ENCODE data around the gene WNT4.

The WNT4 gene

DNA sequence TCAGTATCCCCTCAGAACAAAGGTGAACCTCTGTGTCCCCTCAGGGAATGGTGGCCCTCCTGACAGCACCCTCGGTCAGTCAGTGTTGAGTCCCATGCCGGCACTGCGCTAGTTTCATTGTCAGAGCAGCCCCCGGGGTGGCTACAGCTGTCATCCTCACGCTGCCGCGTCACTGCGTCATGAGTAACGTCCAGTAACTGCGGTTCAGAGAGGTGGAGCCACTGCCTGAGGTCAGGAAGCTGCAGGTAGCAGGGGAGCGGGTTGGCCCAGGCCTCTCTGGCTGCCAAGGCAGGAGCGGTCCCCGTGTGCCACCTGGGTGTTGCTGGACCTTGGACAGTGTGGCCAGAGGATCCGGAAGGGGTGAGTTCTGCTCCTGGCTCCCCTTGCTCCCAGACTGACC is 20.2 kb upstream of the WNT4 start:
- no peak for DNase-seq

DNA sequence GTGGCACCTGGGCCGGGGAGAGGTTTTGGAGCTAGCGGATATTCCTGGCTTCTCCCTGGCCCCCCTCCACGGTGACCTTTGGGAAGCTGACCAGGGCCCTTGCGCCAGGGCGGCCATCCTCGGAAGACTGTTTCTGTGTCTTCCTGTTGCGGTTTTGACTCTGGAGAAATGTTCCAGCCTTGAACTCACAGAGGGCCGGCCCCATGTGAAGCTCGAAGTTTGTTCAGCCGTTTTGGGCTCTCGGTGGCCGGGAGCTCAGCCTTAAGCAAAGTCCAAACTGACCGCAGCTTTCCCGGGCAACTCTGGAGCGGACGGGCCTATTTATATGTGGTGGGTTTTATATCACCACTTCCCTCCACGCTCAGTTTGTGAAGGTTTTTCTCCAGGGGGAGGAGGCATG is 17.0 kb upstream of the WNT4 start:
- DNase-seq, result no peak

DNA sequence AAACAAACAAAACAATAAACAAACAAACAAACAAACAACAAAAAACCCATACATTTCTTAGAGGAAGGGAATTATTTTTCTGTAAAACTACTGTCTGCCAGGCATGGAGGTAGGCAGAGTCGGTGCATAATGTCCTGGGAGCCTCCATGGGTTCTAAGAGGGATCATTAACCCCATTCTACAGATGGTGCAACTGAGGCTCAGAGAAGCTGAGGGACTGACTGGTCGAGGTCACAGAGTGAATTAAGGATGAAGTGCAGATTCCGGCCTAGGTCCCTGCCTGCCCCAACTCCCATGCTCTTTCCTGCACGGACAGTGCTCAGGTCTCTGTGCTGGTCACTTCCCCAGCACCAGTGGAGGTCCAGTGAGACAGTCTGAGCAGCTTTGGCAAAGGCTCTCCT is 15.8 kb upstream of the WNT4 start:
- no peak for DNase-seq

DNA sequence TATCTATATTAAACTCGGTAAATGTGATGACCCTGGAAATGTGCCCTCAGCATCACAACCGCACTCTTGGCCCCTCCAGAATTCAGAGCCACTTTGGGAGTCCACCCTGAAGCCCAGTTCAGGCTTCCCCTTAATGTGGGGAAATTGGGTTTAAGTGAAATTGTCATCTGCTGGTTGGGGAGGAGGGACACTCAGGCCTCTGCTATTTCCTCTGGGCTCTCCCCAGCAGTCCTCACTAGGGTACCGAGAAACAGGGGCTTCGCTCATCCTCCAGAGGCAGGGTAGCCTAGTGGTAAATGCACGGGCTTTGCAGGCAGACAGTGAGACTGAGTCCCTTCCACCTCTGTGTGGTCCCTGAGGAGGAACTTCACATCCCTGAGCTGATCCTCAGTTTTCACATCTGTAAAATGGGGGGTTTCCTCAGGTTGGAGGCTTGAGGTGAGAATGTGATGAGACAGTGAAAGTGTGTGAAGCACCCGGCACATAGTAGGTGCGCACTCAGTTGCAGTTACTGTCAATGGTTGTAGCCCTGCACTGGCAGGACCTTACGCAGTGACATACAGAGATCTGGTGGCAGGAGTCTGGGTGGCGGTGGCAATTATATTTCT is 14.6 kb upstream of the WNT4 start:
- no peak for DNase-seq

DNA sequence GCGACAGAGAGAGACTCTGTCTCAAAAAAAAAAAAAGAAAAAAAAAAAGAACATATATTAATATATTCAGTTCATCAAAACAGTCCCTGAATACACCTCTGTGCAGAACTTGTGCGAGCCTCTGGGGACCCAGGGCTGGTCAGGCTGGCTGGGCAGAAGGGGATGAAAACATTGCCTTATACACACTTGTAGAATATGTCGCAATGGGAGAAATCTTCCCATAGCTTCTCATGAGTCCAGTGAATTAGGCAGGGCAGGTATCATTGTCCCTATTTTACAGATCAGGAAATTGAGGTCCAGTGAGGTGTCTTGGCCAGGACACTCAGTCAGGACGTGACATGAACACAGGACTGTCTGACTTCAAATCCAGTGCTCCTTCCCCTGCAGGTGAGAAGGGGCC is 12.6 kb upstream of the WNT4 start:
- no peak for DNase-seq

DNA sequence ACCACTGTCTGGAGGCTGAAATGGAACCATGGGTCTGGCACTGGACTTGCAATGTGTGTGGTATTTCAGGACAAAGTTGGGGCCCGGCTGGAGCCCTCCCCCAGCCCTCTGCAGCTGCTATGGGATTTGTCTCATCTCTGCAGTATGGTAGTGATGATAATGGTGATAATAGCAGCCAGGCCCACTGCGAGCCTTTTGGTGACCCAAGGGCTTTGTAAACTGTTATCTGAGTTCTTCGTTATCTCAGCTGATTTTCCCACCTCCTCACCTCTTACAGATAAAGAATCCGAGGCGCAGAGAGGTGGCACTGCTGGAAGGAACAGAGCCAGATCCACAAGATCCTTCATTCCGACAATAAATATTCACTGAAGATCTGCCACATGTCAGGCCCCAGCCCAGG is 11.7 kb upstream of the WNT4 start:
- no peak for DNase-seq

DNA sequence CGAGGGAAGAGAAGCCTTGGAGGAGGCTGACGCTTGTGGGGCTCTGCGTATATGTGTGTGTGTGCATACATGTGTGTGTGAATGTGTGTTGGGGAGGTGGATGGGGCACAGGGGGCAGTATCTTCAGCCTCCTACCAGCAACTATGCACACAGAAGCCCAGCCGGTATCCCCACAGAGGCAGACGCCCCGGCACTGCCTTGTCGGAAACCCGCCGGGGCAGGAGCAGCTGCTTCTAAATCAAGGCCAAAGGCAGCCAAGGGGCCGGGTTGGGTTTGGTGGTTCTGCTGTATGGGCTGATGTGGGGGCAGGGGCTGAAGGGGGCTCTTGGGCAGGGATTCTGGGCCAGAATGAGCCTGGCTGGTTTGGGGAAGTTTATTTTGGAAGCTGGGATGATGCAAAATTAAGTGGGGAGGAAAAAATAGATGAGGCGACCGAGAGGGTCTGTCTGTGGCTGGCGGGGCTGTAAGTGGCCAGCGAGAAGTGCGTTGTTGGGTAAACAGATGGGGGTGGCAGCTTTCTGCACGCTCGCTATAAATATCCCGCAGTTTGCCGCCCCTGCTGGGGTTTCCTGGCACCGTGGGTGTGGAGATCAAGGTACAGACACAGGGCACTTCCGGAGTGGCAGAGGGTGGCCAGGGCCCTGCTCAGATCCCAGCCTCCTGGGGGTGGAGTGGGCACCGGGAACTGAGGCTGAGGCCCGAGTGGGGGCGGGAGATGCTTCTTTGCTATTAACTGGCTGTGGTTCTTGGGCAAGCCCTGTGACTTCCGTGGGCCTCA is 11.0 kb upstream of the WNT4 start:
- DNase-seq, result peak; percentile 35

DNA sequence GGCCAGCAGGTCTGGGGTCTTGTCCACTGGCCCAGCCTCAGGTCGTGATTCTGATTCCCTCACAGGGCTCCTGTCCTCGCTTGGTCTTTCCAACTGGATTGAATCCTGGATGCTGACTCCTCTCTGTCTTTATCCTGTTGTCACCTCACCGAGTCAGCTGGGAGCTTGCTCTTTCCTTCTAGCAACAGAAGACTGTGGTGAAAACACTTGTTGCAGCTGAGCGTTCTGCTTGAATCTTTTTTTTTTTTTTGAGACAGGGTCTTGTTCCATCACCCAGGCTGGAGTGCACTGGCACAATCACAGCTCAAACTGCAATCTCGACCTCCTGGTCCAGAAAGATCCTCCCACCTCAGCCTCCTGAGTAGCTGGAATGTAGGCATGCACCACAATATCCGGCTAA is 8.0 kb upstream of the WNT4 start:
- DNase-seq, result no peak

DNA sequence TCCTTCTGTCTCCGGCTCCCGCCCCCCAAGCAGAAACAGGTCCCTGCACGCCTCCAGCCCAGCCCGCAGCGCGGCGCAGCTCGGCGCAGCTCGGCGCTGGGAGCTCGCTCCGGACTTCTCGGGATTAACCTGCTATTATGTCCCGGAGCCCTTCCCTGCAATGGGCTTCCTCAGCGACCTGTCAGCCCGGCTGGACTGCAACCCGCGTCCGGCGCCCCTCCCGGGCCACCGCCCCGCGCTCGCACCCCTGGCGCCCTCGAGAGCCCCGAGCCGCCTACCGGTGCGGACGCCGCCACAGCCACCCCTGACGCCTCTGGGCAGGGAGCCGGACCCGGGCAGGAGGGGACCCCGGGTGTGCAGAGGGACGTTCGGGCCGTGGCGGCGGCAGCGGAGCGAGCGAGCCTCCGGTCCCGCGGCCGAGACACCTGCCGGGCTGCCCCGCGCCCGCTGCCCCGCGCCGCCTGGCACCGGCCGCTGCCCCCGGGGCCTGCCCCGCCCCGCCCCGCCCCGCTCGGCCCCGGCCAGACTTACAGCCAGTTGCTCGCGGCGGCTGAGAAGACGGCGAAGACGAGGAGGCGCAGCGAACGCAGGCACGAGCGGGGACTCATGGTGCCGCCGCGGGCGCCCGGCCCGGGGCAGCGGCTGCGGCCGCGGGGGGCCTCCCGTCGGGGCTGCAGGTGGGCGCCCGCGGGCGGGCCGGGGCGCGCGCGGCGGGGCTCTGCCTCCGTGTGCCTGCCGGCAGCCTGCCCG is 407 bp downstream of the WNT4 start:
- DNase-seq, result no peak

DNA sequence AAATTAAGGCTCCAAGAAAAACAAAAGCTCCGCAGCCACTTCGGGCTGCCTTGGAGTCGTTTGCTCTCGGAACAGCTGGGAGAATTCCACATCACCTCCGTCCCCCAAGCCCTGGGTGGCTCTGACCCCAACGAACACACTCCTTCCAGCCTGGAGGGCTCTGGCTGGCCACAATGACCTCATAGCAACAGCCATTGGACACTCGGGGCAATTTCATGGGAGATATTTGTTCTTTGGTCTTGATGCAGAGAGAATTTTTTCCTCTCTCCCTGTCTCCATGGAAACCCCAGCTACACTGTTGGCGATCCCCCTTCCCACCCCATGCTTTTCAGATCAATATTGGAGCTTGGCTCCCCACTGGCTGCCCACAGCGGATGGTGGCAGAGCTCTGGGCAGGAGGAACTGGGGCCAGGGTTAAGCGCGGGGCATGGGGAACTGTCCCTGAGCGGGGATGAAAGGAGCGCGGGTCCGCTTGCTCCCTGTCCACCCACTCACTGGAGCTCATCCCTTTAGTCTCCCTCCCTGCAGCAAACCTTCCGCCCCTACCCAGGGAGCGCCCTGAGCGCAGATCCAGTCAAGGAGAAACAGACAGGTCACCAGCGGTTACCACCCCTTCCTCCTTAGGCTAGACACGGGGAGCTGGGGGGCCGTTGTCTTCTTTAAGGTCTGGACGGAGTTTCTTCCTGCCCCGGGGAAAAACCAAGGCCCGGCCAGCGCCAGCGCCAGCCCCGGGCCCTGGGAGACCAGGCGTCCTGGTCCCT is 1.2 kb downstream of the WNT4 start:
- no peak for DNase-seq

DNA sequence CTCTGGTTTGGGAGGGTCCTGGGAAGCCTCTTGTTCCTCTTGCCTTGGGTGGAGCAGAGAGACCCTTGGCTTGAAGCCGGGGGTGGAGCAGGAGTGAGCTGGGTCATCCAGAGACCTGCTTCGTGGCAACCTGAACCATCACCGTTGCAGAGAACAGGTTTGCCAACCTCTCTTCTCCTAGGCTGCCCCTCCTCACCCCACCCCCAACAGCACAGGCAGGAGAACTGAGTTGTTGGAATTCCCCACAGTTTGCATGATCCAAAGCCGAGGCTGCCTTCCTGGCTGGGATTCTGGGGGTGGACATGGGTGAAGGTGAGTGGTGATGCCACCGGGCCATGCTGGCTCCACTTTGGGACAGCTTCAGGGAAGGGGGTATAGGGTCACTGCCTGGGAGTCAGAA is 2.2 kb downstream of the WNT4 start:
- DNase-seq, result no peak

DNA sequence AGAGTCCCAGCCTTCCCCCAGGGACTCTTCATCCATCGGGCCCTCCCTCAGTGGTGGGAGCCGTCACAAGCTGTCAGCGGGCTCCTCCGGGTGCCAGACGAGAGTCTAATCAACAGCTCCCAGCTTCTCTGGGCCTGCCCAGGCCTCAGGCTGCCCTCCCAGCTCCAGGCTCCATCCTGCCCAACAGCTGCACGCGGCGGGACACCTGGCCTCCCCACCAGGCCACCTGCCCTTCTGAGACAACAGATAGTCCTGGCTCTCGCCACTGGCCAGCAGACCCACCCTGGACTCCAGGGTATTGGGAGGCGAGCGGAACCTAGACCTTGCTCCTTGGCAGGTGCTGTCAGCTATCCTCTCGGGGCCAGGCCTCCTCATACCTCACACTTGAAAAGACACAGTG is 3.1 kb downstream of the WNT4 start:
- no peak for DNase-seq

DNA sequence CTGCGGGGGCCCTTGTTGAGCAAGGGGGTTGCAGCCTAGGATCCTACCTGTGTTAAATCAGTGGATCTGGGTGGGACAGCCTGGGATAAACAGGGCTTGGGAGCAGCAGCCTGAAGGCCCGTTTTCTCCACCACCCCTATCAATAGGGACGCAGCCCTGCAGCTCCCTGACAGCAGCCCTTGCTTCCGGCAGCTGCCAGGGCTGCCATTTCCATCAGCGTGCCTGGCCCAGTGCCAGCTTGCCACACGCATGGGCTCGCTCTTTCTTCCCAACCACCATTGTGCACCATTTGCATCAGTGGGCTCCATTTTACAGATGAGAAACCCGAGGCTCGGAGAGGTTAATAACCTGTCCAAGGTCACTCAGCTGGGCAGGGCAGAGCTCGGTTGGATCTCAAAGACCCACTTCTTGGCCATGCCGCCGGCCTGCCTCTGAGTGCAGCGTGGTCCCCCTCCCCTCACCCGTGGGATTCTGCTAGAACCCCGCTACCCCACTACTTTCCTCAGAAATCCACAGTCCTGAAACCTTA is 3.8 kb downstream of the WNT4 start:
- DNase-seq, result no peak

DNA sequence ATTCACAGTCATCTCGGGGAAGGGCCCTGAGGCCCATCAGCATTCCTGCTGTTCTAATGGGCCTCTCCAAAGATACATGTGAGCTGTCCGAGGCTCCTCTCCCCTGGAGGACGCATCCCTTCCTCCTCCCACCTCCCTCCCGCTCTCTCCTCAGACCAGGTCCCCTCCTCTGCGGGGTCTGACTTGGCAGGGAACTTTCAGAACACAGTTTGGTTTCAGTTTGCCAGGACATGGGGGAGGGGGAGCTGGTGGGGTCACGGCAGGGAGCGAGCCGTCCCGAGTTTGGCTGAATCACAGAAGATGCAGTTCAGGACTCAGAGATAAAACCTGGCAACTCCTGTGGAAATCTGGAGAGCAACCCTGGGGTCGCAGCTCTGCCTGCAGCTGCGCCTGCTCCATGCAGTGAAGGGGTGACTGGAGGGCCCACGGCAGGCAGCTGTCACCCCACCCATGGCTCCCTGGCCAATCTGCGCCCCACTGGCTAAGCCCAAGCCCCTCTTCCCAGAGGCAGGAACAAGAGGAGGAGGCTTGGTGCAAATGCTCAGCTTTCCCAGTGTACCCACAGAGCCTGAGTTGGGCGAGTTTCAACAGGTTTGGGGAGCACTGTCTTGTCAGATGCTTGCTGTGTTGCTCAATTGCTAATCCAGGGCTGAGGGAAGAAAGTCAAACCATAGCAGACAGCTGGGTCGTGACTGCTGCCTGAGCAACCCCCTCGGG is 5.7 kb downstream of the WNT4 start:
- DNase-seq, result no peak

DNA sequence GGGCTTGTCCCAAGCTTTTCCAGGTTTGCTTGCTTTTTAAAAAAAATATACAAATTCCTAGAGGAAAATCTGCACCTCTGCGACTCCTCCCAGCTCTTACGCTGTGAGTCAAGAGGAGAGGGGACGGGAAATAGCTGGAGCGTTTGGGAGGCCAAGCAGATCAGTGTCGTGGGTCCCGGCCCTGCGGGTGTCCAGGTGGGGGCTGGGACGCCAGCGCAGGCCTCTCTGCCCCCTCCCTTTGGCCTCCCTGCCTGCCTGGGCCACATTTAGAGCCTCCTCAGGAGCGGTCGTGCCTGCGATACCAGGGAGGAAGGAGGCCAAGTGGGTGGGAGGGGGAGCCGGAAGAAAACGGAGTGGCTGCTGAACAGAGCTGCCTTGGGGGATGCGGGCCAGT is 9.0 kb downstream of the WNT4 start:
- no peak for DNase-seq

DNA sequence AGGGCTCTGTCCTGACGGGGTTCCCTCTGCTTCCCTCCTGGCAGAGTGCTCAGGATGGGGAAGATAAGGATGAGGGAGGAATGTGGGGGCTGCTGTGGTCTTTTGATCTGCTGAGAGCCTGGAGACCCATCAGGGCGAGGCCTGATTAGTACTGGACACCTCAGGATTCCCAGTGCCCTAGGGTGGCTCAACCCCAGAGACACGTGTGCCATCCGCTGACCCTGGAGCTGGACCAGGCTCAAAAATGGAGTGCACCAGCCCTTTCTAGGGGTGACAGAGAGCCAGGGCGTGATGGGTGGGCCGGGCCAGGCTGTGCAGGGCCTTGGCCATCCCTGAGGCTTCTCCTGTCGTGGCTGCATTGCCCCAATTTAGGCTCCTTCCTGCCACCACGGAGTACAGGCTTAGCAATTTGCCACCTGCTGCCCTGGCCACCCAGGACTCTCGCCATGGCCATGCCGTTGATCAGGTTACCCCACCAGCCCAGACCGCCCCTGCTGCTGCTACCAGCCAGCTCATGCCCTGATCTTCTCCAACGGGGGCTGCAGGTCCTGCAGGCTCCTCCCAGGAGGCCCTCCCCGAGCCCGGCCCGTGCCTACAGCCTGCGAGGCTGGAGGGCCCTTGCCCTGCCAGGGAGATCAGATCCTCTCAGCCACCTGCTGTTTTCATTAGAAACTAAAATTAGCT is 9.5 kb downstream of the WNT4 start:
- no peak for DNase-seq

DNA sequence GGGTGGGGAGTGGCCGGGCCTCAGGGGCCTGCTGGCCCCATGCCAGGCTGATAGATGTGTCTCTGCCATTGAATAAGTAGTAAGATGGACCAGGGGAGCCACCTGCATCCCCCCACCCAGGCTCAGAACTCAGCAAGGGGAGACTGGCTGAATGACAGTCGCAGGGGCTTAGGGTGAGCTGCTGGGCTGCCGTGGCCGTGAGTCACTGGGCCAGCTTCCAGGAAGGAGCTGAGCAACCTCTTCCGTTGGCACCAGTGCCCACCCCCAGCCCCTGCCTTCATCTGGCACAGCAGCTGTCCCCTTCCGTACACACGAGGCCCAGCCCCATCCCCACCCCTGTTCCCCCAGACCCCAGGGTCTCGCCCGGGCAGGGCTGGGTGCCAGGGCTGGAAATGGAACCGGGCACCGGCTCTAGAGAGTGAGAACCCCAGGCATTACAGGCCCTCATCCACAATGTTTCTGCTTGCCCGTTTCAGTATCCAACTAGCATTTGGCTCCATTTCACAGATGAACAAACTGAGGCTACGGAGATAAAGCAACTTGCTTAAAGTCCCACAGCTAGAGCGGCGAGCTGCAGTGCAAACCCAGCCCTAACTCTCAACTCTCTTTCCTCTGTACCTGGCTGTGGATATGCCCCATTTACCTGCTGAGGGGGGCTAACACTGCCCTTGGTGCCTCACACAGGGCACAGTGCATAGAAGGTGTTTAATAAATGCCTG is 10.2 kb downstream of the WNT4 start:
- peak; percentile 61 for DNase-seq

DNA sequence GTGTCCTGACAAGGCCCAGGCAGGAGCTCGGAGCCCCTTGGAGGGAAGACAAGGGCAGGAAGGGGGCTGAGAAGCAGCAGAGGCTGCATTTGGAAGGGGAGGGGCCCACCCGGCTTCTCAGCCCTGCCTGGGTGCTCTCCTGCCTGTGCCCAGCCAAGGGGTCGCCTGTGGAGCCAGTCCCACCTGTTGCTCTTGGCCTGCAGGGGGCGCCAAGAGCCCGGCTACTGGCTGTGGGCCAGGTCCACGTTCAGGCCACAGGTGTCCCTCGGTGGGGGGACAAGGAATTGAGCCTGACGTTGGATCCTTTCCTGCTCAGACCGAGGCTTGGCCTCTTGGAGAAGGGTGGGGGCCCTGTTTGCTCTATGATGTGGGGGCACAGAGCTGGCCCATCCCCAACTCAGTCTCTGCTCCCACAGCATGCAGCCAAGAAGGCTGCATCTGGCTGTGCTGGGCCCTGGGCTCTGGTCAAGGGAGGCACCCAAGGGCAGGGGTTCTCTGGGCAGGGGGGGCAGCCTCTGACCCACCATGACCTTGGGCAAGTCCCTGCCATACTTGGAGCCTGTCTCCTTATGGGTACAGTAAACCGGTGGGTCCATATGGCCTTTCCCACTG is 10.9 kb downstream of the WNT4 start:
- DNase-seq, result peak; percentile 45

DNA sequence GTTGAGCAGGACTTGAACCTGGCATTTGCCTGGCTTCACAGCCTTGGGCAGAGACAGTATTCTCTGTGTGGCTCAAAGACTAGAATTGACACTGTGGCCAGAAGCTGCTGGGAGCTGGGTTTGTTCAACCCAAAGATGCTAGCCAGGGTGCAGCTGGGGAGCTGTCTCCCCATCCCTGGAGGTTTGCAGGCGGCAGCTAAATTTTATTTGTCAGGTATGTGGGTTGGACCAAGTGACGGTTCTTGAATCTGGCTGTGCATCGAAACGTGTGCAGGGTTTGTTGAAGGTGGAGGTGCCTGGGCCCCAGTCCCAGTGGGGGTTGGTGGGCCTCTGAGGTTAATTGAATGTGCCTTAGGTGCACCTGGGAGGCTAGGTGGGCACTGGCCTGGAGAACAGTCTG is 11.8 kb downstream of the WNT4 start:
- DNase-seq, result no peak

DNA sequence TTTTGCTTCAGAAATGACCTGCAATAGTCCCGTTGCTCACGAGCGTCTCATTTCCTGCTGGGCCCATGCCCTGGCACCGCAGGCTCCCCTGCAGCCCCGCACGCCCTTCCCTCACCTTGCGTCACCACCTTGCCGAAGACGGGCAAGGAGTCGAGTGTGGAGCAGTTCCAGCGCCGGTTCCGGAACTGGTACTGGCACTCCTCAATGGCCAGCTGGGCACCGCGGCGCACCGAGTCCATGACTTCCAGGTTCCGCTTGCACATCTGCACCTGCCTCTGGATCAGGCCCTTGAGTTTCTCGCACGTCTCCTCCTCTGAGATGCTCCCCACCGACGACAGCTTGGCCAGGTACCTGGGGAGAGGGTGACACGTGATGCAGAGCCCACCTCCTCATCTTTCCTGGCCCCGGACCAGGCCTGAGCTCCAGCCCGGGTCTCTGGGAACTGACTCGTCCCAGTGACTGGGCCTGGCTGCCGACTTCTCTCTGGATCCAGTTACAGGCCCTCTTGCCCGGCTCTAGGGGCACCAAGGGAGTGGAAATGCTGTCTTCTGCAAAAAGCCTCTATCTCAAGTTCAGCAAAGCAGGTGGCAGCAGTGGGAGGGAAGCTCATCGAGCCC is 13.3 kb downstream of the WNT4 start:
- DNase-seq, result no peak

All from right hindlimb (tissue), 1 donor.